RWPE1 (cell line): ENCODE measurements around the gene CHCHD3.

Experiments used
- CTCF ChIA-PET: fragments of 350-600 bp; sonication (Branson Sonifier 250); formaldehyde crosslinking; extraction: SDS; loops from one replicate; lab custom pipeline; 2021; lab: Yijun Ruan, JAX
- POLR2A ChIA-PET: fragments of 400-600 bp; formaldehyde crosslinking; extraction: SDS; loops from one replicate; lab custom pipeline; 2020; ENCODE audit warnings: antibody characterized with exemption; ENCODE audit not compliant: low non-redundant PET; lab: Yijun Ruan, JAX
- DNase-seq: peaks from one replicate; pipeline ENCODE4 v3.0.0; 2012; ENCODE audit warnings: low spot score
- H3K27ac ChIP-seq: fragments of 450-650 bp; 2 replicates; pipeline ENCODE4 v1.5.1; 2017
- TF ChIP-seq, protein P1 (sequence below): fragments of 450-650 bp; conservative IDR thresholded peaks from 2 replicates; pipeline ENCODE4 v1.5.1; 2017; ENCODE audit warnings: low read depth, mild to moderate bottlenecking

The CHCHD3 gene

DNA sequence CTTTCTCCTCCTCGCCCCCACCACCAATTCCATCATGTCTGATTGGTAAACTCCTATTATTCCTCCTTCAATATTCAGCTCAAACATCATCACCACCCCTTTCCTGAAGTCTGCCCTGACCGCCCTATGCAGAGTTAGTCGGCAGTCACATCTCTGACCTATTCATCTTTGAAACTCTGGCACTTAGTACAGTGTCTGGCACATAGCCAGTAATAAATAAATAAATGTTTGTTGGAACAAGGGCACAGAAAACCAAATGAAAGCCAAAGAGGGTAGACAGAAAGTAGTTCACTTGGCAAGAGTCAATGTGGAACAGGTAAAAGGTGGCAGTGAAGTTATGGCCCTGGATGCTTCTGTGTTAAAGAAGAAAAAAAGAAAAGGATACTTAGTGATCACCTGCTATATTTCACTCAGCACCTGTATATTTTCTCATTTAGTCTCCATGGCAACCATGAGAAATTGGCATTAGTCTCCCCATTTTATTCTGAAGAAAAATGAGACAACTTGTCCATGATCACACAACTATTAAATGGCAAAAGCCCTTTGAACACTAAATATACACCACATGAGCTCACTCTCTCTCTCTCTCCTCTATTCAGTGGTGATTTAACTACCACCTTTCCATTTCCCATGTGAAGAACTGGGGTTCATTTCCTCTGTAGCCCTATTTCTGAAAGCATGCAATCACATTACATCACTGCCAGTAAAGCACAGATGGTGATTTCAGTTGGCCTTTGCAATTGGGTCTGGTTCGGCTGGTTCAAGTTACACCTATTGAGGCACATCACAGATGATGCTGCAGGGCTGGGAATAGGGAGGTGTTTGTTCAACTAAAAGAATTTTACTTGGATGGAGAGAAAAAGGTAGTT is 25.3 kb downstream of the CHCHD3 start:
- ChIA-PET POLR2A (no interaction called here), CTCF (no interaction called here)
- no peak overlapping the region for H3K27ac ChIP-seq
- TF ChIP-seq, protein P1, sequence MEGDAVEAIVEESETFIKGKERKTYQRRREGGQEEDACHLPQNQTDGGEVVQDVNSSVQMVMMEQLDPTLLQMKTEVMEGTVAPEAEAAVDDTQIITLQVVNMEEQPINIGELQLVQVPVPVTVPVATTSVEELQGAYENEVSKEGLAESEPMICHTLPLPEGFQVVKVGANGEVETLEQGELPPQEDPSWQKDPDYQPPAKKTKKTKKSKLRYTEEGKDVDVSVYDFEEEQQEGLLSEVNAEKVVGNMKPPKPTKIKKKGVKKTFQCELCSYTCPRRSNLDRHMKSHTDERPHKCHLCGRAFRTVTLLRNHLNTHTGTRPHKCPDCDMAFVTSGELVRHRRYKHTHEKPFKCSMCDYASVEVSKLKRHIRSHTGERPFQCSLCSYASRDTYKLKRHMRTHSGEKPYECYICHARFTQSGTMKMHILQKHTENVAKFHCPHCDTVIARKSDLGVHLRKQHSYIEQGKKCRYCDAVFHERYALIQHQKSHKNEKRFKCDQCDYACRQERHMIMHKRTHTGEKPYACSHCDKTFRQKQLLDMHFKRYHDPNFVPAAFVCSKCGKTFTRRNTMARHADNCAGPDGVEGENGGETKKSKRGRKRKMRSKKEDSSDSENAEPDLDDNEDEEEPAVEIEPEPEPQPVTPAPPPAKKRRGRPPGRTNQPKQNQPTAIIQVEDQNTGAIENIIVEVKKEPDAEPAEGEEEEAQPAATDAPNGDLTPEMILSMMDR, result no peak
- DNase-seq, result no peak

DNA sequence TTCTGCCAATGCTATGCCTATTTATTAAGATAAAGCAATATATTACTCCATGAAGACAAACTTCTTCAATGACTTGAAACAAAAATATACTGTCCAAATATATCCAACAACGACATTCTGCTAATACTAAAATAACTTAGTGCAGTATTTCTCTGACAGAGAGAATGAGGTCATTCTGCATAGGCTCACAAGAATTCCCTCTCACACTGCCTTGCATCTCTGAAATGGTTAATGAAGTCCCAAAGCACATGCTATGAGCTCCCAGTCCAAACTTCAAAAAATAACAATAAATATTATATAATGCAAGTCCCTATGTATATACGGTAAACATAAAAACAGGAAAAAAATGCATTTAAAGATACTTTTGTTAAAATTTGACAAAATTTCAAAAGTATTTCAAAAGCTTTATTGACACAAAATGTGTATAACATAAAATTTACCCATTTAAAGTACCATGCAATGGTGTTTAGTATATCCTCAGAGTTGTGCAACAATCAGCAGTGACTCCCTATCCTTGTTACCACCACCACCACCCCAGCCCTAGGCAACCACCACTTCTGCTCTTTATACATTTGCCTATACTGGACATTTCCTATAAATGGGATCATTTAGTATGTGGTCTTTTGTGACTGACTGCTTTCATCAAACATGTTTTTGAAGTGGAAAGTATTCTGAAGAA is 27.6 kb downstream of the CHCHD3 start:
- no peak overlapping the region for H3K27ac ChIP-seq
- POLR2A ChIA-PET, result no interaction called here
- DNase-seq, result no peak
- TF ChIP-seq, protein P1, result no peak
- CTCF ChIA-PET, result interaction anchor here (0.7 kb wide), 1 partner anchor 157 kb away, joined by 3 read pairs; no protein-coding TSS in a partner anchor

DNA sequence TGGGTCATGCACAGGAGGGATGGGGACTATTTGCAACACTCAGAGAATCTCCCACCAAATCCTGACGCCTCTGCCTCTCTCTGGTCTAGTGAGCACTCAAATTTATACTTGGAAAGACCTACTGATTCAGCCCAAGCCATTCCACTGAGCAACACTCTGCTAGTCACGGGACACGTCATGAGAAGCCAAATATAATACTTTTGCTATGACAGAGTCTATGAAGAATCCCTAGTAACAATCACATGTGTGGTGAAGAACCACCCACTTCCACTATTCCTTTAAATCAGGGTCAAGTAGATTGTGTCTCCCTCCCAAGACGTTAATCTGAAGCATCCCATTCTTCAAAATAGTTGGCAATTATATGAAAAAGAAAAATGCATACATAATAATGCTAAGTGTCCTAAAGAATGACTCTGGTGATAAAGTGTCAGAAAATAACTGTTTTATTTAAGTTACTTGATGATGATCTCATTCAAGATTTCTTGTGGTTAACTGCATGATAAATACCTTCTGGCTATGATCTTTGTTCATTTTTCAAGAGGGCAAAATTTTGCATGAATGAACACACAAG is 28.5 kb downstream of the CHCHD3 start:
- CTCF ChIA-PET, result no interaction called here
- POLR2A ChIA-PET, result no interaction called here
- TF ChIP-seq, protein P1, result no peak
- peak; percentile 81 for DNase-seq
- H3K27ac ChIP-seq, result no peak overlapping the region; the same call in 1 of the 2 replicates

GRCh38 chr7:133052826-133053225 is 29.1 kb downstream of the CHCHD3 start:
- TF ChIP-seq, protein P1, result no peak
- DNase-seq, result no peak
- ChIA-PET CTCF (no interaction called here), POLR2A (no interaction called here)
- H3K27ac ChIP-seq, result no peak overlapping the region; the same call in 1 of the 2 replicates

- POLR2A ChIA-PET, result no interaction called here
- no peak overlapping the region for H3K27ac ChIP-seq
- DNase-seq, result no peak
- TF ChIP-seq, protein P1, result no peak
- CTCF ChIA-PET, result no interaction called here
Measured at GRCh38 chr7:133052401-133052756, 29.5 kb downstream of the CHCHD3 start.

DNA sequence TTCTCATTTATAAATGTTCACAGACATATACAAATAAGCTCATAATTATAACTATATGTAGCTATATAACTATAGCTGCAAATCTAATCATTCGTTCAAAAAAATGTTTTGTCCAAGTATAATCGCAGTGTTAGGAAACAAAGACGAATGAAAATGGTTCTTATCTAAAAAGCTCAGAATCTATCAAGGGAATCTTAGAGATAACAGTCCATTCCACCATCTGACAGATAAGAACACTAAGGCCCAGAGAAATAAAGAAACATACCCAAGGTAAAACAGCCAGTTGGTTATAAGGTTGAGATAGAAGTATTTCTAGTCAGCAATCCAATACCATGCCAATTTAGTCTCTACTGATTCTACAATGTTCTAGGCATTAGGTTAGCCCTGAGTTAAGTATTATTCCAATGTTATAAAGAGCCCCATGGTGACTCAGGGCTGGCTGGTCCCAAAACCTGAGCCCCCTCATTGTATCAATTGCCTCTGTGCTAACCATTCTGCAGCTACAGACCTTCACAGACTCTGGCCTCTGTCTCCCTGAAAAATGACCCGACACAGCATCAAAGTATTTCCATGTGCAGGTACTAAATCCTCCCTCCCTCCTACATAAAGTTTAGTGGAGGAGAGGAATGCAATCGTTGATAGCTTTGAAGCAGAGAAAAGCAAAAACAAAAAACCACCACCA is 30.0 kb downstream of the CHCHD3 start:
- TF ChIP-seq, protein P1, result no peak
- CTCF ChIA-PET, result no interaction called here

More for the DNA sequence above, 30.0 kb downstream of the CHCHD3 start:
- DNase-seq, result no peak
- POLR2A ChIA-PET, result no interaction called here
- no peak overlapping the region for H3K27ac ChIP-seq
